ENCODE measurements around the gene CHST8.

The CHST8 gene

GRCh38 chr19:33769208-33769607 is 147.5 kb downstream of the CHST8 start:
- no peak for DNase-seq (ENCODE audit: low read depth in 2 of 2)

- DNase-seq (ENCODE audit: low read depth in 2 of 2): no peak
Observed at GRCh38 chr19:33770107-33770506, 148.4 kb downstream of the CHST8 start.

- peak in 1 of 2 experiments; percentile 12 for DNase-seq (ENCODE audit: low read depth in 2 of 2)
Observed at GRCh38 chr19:33771384-33772101, 149.8 kb downstream of the CHST8 start.

- no peak for DNase-seq (ENCODE audit: low read depth in 2 of 2)
Observed at GRCh38 chr19:33772102-33772857, 150.5 kb downstream of the CHST8 start.

DNA sequence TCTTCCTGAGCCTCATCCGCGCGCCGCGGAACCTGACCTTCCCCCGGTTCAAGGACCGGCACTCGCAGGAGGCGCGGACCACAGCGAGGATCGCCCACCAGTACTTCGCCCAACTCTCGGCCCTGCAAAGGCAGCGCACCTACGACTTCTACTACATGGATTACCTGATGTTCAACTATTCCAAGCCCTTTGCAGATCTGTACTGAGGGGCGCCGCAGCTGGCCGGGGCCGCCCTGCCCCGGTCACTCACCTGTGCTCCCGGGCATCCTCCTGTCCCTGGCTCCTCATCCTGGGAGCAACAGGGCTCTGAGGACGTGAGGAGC is 151.1 kb downstream of the CHST8 start:
- no peak for DNase-seq (ENCODE audit: low read depth in 2 of 2)

DNA sequence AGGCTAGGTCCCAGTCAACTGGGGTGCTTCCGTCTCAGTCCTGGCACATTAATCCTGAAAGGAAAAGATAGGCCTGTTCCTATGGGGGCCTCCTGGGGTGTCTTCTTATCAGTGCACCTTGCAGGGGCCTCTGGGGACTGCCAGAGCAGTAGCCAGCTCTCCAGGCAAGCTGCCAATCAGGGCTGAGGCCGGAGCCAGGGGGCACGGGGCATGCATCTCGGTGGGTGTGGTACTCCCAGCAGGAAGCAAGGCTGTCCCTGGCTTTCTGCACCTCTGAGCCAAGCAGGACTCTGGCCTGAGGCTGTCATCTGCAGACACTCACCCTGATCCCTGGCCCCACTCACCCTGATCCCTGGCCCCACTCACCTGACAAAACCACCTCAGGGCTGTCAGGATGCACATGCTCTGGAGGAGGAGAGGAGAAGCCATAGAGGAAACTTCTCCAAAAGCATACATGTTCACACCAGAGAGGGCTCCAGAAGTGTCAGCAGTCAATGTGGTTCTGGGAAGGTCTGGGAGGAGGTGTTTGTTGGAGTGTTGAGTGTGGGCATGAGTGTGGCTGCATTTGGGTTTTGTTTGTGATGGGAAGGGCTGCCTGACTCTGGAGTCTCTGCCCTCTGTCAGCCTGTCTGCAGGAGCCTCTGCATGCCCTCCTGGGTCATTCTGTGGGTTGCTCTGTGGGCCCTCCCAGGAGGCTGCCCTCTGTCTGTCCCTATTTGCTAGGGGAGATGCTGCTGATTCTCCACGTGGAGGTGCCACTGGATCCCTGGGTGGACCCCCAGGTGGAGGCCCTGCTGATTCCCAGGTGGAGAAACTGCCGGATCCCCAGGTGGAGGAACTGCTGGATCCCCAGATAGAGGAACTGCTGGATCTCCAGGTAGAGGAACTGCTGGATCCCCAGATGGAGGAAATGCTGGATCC is 152.2 kb downstream of the CHST8 start:
- DNase-seq (ENCODE audit: low read depth in 2 of 2): no peak

DNA sequence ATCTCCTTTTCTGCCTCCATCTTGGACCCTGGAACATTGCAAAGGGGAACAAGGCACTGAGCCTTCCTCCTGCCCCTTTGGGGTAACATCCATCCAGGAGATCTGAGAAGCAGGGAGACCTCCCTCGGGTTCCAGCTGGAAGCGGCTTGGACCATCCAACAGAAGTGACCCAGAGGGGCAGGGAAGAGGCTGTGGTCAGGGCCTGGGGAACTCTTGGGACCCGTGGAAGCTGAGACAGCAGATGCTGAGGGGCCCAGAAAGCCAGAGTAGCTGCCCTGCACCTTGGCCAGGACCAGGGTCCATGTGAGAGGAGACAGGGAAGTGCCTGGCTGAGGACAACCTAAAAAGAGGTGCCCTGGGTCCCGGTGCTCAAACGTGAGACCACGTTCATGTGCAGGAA is 153.0 kb downstream of the CHST8 start:
- DNase-seq (ENCODE audit: low read depth in 2 of 2): no peak

- no peak for DNase-seq (ENCODE audit: low read depth in 2 of 2)
Observed at GRCh38 chr19:33775731-33776487, 154.2 kb downstream of the CHST8 start.

- DNase-seq (ENCODE audit: low read depth in 2 of 2): no peak
Observed at GRCh38 chr19:33777351-33777750, 155.6 kb downstream of the CHST8 start.

- no peak for DNase-seq (ENCODE audit: low read depth in 2 of 2)
Observed at GRCh38 chr19:33777753-33778088, 156.0 kb downstream of the CHST8 start.

GRCh38 chr19:33778089-33778791 is 156.5 kb downstream of the CHST8 start:
- DNase-seq (ENCODE audit: low read depth in 2 of 2): no peak

DNA sequence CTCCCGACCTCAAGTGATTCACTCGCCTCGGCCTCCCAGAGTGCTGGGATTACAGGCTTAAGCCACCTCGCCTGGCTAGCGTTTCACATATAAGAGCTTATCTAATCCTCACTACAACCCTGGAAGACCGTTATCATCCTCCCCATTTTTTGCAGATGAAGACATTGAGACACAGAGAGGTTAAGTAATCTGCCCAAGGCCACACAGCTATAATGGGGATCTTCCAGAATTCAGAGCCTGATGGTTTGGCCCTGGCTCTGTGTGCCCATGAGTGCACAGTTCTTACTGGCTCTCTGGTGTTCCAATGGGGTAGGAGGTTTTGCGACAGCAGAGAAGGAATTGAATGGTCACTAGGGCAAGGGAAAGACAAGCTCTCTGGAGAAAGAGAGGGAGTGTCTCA is 158.1 kb downstream of the CHST8 start:
- DNase-seq (ENCODE audit: low read depth in 2 of 2): no peak

DNA sequence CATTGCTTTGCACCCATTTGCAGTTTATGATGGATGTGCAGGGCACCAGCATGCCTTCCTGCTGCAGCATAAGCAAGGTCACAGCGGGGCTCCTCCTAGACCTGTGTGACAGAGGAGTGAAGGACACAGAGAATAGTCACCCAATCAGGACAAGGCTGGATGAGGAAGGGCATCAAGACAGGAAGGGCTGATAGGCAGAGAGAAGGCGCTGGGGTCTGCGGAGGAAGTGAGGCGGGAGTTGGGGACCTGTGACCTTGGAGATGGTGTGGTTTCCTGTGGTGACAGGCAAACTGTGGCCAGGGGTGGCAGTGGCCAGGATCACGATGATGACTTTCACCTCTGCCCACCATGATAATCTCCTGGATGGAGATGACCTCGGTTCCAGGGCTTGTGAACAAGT is 158.5 kb downstream of the CHST8 start:
- DNase-seq (ENCODE audit: low read depth in 2 of 2): no peak

GRCh38 chr19:33780746-33781145 is 159.0 kb downstream of the CHST8 start:
- DNase-seq (ENCODE audit: low read depth in 2 of 2): no peak

GRCh38 chr19:33781415-33781935 is 159.7 kb downstream of the CHST8 start:
- DNase-seq (ENCODE audit: low read depth in 2 of 2): no peak

DNA sequence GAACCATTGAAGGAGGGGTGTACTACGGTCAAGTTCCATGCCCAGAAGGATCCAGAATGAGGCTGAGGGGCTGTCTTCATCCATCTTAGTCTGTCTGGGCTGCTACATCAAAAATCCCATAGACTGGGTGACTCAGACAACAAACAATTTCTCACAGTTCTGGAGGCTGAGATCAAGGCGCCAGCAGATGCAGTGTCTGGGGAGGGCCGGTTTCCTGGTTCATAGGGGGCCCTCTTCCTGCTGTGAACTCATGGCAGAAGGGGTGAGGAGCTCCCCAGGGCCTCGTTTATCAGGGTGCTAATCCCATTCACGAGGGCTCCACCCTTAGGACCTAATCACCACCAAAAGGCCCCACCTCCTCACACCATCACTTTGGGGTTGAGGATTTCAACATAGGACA is 160.2 kb downstream of the CHST8 start:
- no peak for DNase-seq (ENCODE audit: low read depth in 2 of 2)

DNA sequence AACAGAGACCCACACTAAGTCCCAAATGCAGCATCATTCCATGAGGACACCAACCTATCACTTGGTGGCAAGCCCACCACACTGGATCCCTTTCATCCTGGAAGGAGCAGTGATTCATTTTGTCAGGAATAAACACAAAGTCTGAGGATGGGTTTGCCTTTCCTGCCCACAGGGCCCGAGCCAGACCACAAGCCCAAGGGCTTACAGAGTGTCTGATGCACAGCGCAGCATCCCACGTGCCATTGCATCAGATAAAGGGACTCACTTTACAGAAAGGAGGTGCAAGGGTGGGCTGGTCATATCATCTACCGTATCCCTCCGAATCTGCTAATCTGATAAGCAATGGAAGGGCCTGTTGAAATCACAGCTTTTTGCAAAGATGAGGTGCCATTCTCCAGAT is 162.7 kb downstream of the CHST8 start:
- DNase-seq (ENCODE audit: low read depth in 2 of 2): no peak

DNA sequence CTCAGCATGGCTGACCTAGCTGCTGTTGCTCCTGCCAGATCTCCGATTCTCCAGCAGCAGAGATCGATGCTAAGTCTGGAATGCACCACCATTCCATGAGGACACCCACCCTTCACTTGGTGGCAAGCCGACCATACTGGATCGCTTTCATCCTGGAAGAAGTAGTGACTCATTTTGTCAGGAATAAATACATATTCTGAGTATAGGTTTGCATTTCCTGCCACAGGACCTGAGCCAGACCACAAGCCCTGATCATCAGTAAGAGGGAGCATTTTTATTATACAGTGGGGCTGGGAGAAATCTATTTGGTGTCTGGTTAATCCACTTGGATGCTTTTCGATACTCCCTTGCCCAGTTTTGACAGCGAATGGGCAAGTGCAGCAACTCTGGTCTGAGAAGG is 164.0 kb downstream of the CHST8 start:
- DNase-seq (ENCODE audit: low read depth in 2 of 2): peak; percentile 43 to 50

DNA sequence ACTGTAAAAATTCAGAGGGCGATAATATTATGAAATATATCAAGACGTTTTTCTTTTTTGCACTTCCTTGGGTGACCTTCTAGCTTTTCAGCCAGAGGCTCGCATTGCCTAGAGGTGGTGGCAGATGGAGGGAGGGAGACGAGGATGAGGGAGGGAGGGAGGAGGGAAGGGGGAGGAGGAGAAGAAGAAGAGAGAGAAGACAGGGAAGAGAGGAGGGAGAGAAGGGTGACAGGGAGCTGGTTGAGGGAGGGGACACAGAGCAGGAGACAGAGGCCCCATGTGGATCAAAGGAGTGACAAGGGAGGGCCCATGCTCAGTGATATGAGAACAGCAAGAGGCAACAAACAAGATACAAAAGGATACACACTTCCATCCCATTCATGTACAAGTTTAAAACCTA is 166.9 kb downstream of the CHST8 start:
- no peak for DNase-seq (ENCODE audit: low read depth in 2 of 2)

DNA sequence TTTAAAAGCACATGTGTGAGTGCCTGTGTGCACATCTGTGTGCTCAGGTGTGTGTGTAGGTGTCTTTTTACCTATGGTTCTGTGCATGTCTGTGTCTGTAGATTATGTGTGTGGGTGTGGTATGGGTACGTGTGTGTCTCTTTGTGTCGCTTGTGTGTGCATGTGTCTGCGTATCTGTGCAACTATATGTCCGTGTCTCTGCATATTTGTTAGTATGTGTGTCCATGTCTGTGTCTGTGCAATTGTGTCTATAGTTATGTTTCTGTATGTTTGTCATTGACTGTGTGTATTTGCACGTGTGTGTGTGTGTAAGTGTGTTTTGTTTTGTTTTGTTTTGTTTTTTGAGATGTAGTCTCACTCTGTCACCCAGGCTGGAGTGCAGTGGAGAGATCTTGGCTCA is 167.6 kb downstream of the CHST8 start:
- DNase-seq (ENCODE audit: low read depth in 2 of 2): no peak
